Heart right ventricle (tissue), 16 donors: Measurements from ENCODE around the gene TET3. TPM values are rescaled to one million over a fixed set of nuclear protein-coding genes. Genes with fewer than 3 reads are reported as not detected.

Experiments used
- ATAC-seq, 8 donors: fragments of 200-7000 bp; cut with Tn5 transposase; one replicate each; pipeline ENCODE4 v1.9.1; 2020; ENCODE audit warnings: mild to moderate bottlenecking in 8 of 8, moderate library complexity in 8 of 8, moderate number of reproducible peaks in 1 of 8
- DNase-seq, 2 donors: peaks; one replicate each; pipeline ENCODE4 v3.0.0-alpha.2; 2020
- H3K27ac ChIP-seq, 10 donors: fragments of 200-600 bp; sonication (generic) in 2 of 10; one replicate each; pipeline versions ENCODE4 v1.5.0 to v1.8.0; 2020 to 2022; ENCODE audit warnings: mild to moderate bottlenecking in 3 of 10
- H3K27me3 ChIP-seq, 7 donors: fragments of 200-600 bp; one replicate each; pipeline ENCODE4 v1.8.0; 2021 to 2022; ENCODE audit warnings: mild to moderate bottlenecking in 2 of 7
- H3K36me3 ChIP-seq, 9 donors: fragments of 200-600 bp; sonication (generic) in 1 of 9; one replicate each; pipeline versions ENCODE4 v1.5.0 to v1.8.0; 2020 to 2022; ENCODE audit warnings: mild to moderate bottlenecking in 2 of 9
- H3K4me1 ChIP-seq, 9 donors: fragments of 200-600 bp; sonication (generic) in 1 of 9; one replicate each; pipeline versions ENCODE4 v1.5.0 to v1.8.0; 2020 to 2022; ENCODE audit warnings: mild to moderate bottlenecking in 4 of 9
- H3K4me3 ChIP-seq, 10 donors: fragments of 200-600 bp; sonication (generic) in 2 of 10; one replicate each; pipeline versions ENCODE4 v1.5.0 to v1.8.0; 2020 to 2022; ENCODE audit warnings: mild to moderate bottlenecking in 7 of 10, moderate library complexity in 2 of 10
- H3K9me3 ChIP-seq, 11 donors: fragments of 200-600 bp in 10 of 11; sonication (generic) in 2 of 11; one replicate each; pipeline versions ENCODE4 v1.5.0 to v1.8.0; 2013 to 2022; ENCODE audit warnings: mild to moderate bottlenecking in 2 of 11, control low read depth in 1 of 11, moderate library complexity in 1 of 11
- WGBS, 2 donors: extraction: QIAGEN DNeasy Blood & Tissue Kit; methylation state at CpG; one replicate each; pipeline ENCODE4 v1.1.7; 2013; ENCODE audit warnings: inconsistent platforms in 1 of 2; 5-methylcytosine and 5-hydroxymethylcytosine counted together
- intact Hi-C, 10 donors: fragments of 100-400 bp; cut with DNase I; formaldehyde crosslinking; loops; one replicate each; pipeline versions ENCODE4 v1.11.1 to v1.14.2; 2022
- polyA plus RNA-seq, 2 donors: library from polyadenylated mRNA; stranded (reverse); fragments of 200-250 nt; gene quantifications; one replicate each; pipeline ENCODE4 v1.2.3, GENCODE V29; 2013
- total RNA-seq, 10 donors: library from RNA; stranded (reverse); fragmentation: NEBNext Ultra II Directional in 3 of 10; extraction: Animal tissue kit (Norgen Biotek cat#: 25700) in 3 of 10; gene quantifications; one replicate each; pipeline versions ENCODE4 v1.2.1 to v1.2.4, GENCODE V29; 2021 to 2023
- TF ChIP-seq, protein P1 (sequence below), 9 donors: fragments of 200-600 bp; sonication (generic) in 2 of 9; IDR thresholded peaks; one replicate each; pipeline versions ENCODE4 v1.5.0 to v1.8.0; 2021 to 2022; ENCODE audit warnings: antibody characterized with exemption in 9 of 9, mild to moderate bottlenecking in 5 of 9, moderate library complexity in 1 of 9
- donor health status: Arrhythmogenic right ventricular cardiomyopathy.
- donor health status: ischemic (EF 13 %, LVEDD 7.1; RV severe dilation, severe dysfunction).
- donor health status: healthy with polysubstance abuse.
- donor health status: DM: no; HTN: yes; CAD: no.
- donor health status: DM: no; HTN: no; CAD: no.
- donor health status: ischemic (EF 25% LVEDD 6.9; RV normal size, moderate dysfunction).
- donor health status: ischemic (EF 25% LVEDD 5.7; RV mildly dilated, moderate dysfunction).
- donor health status: healthy.
- donor health status: DM: yes; HTN: yes; CAD: no.
- donor health status: Ischemic cardiomyopathy.
- donor health status: ischemic (EF 35%, LVEDD 5.7; RV mildly dilated, moderate dysfunction).
- donor health status: nonischemic (EF 11% LVEDD 7.7; RV severe dilation, severe dysfunction).
- donor health status: DM: yes; HTN: yes; CAD: no.
- donor health status: PGD.
- donor health status: ischemic (EF 29% LVEDD 5.4; RV normal size, mild dysfunction).
- donor health status: nonischemic (EF 23%, LVEDD 6.1; RV moderate dilation, normal function).

The TET3 gene
- total and polyA plus RNA-seq, 12 donors = 1.1 to 8.0 (median 2.7) TPM

GRCh38 chr2:73981081-73982001 is 3.4 kb upstream of the TET3 start:
- peaks cover 6 to 66% (median 54%) of the 10 kb centered on the region in 9 donors for H3K4me1 ChIP-seq
- H3K27me3 ChIP-seq = peaks cover 0 to 4% (median 0%) of the 10 kb centered on the region in 7 donors
- ATAC-seq = peak; percentile 15 to 68 (median 47)
- H3K36me3 ChIP-seq = no peaks in the 10 kb centered on the region
- TF ChIP-seq, protein P1, sequence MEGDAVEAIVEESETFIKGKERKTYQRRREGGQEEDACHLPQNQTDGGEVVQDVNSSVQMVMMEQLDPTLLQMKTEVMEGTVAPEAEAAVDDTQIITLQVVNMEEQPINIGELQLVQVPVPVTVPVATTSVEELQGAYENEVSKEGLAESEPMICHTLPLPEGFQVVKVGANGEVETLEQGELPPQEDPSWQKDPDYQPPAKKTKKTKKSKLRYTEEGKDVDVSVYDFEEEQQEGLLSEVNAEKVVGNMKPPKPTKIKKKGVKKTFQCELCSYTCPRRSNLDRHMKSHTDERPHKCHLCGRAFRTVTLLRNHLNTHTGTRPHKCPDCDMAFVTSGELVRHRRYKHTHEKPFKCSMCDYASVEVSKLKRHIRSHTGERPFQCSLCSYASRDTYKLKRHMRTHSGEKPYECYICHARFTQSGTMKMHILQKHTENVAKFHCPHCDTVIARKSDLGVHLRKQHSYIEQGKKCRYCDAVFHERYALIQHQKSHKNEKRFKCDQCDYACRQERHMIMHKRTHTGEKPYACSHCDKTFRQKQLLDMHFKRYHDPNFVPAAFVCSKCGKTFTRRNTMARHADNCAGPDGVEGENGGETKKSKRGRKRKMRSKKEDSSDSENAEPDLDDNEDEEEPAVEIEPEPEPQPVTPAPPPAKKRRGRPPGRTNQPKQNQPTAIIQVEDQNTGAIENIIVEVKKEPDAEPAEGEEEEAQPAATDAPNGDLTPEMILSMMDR (IDR thresholded peaks at IDR 0.05) = peak in 1 of 9 donors; percentile 10
- DNase-seq = peak in 1 of 2 donors; percentile 53
- peak overlapping the region in 5 of 10 donors; percentile 19 to 53 (median 26) for H3K27ac ChIP-seq
- intact Hi-C loops = loop anchor here in 5 of 10 donors (5.0 to 10.0 kb wide), 5 partner anchors 44 to 157 kb away; partner anchors contain the start of genes DGUOK (in 3 of the 5) and STAMBP (in 2 of the 5)
- peak overlapping the region in 9 of 10 donors; percentile 22 to 59 (median 52) for H3K4me3 ChIP-seq
- no peaks in the 10 kb centered on the region for H3K9me3 ChIP-seq
- 5 to 7% methylated on average over 31 of the region's 31 CpGs for WGBS, 2 donors

- Histone ChIP-seq H3K27me3 (peaks cover 0 to 4% (median 0%) of the 10 kb centered on the region in 7 donors), H3K27ac (peak overlapping the region in 1 of 10 donors; percentile 19), H3K36me3 (peaks cover 0 to 5% (median 0%) of the 10 kb centered on the region in 9 donors), H3K4me3 (peak overlapping the region in 5 of 10 donors; percentile 22 to 54 (median 52)), H3K9me3 (no peaks in the 10 kb centered on the region), H3K4me1 (peaks cover 7 to 74% (median 63%) of the 10 kb centered on the region in 9 donors)
- DNase-seq = peak in 1 of 2 donors; percentile 38
- intact Hi-C loops = loop anchor here in 5 of 10 donors (5.0 to 10.0 kb wide), 5 partner anchors 45 to 157 kb away; partner anchors contain the start of genes DGUOK (in 3 of the 5) and STAMBP (in 2 of the 5)
- WGBS, 2 donors = 32 to 38% methylated on average over 7 of the region's 7 CpGs
- TF ChIP-seq, protein P1 (IDR thresholded peaks at IDR 0.05) = no peak
- ATAC-seq = peak in 6 of 8 donors; percentile 12 to 51 (median 24)
These were observed 2.5 kb upstream of the TET3 start for GRCh38 chr2:73982140-73982617.

GRCh38 chr2:73983322-73984202 is 1.1 kb upstream of the TET3 start:
- H3K4me1 ChIP-seq = peaks cover 12 to 88% (median 76%) of the 10 kb centered on the region in 9 donors
- H3K4me3 ChIP-seq = peak overlapping the region; percentile 23 to 67 (median 60)
- H3K27me3 ChIP-seq = peaks cover 0 to 4% (median 0%) of the 10 kb centered on the region in 7 donors
- H3K9me3 ChIP-seq = no peaks in the 10 kb centered on the region
- ATAC-seq (peak in 1 of 8 donors; percentile 2), DNase-seq (no peak)
- 45 to 51% methylated on average over 35 of the region's 35 CpGs for WGBS, 2 donors
- TF ChIP-seq, protein P1 (IDR thresholded peaks at IDR 0.05) = no peak
- intact Hi-C loops = loop anchor here in 5 of 10 donors (5.0 to 10.0 kb wide), 5 partner anchors 46 to 159 kb away; partner anchors contain the start of genes DGUOK (in 3 of the 5) and STAMBP (in 2 of the 5)
- peaks cover 0 to 7% (median 0%) of the 10 kb centered on the region in 9 donors for H3K36me3 ChIP-seq
- peak overlapping the region in 8 of 10 donors; percentile 30 to 95 (median 70) for H3K27ac ChIP-seq
